ENCODE data around the gene CDKAL1.
"Not testable (repeated sequence)": the region's sequence is repeated elsewhere in the genome, so short reads cannot be mapped to it uniquely, and the experiment has no call there.

The CDKAL1 gene

GRCh38 chr6:20827798-20828197 is 293.5 kb downstream of the CDKAL1 start:
- Histone ChIP-seq H3K4me3 (ENCODE audit: low read depth, low read length) (no peak overlapping the region), H3K27me3 (ENCODE audit: insufficient read depth, low read length) (no peaks in the 10 kb centered on the region), H3K4me1 (ENCODE audit: control insufficient read depth, insufficient read depth, low read length, unreplicated experiment) (peaks cover 25% of the 10 kb centered on the region), H3K27ac (ENCODE audit: low read depth, low read length) (peak overlapping the region; percentile 68), H2AFZ (ENCODE audit: low read length, unreplicated experiment) (no peak overlapping the region), H3K79me2 (ENCODE audit: control insufficient read depth, insufficient read depth, low read length, unreplicated experiment) (no peaks in the 10 kb centered on the region), H3K36me3 (ENCODE audit: insufficient read depth, low read length) (no peaks in the 10 kb centered on the region)

DNA sequence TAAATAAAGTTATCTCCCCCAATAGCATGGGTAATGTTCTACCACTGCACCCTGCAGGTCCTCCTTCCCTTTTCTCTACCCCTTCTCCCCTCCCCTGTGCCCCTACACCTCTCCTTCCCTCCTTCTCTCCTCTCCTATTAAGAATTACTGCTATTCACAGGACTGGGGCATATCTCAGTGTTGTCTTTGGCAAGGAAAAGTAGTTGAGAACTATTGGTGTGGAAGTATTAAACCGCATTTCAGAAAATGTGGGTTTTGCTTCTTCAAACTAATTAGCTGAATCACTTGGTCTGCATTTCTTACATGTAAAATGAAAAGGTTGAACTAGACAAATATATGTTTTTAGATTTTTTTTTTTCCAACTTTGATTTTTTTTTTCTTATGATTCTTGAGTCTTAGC is 296.3 kb downstream of the CDKAL1 start:
- H3K4me3 ChIP-seq (ENCODE audit: low read depth, low read length), result no peak overlapping the region
- no peaks in the 10 kb centered on the region for H3K36me3 ChIP-seq (ENCODE audit: insufficient read depth, low read length)
- H3K27me3 ChIP-seq (ENCODE audit: insufficient read depth, low read length), result no peaks in the 10 kb centered on the region
- peaks cover 24% of the 10 kb centered on the region for H3K4me1 ChIP-seq (ENCODE audit: control insufficient read depth, insufficient read depth, low read length, unreplicated experiment)
- no peak overlapping the region for H2AFZ ChIP-seq (ENCODE audit: low read length, unreplicated experiment)
- no peak overlapping the region for H3K27ac ChIP-seq (ENCODE audit: low read depth, low read length)
- no peaks in the 10 kb centered on the region for H3K79me2 ChIP-seq (ENCODE audit: control insufficient read depth, insufficient read depth, low read length, unreplicated experiment)

DNA sequence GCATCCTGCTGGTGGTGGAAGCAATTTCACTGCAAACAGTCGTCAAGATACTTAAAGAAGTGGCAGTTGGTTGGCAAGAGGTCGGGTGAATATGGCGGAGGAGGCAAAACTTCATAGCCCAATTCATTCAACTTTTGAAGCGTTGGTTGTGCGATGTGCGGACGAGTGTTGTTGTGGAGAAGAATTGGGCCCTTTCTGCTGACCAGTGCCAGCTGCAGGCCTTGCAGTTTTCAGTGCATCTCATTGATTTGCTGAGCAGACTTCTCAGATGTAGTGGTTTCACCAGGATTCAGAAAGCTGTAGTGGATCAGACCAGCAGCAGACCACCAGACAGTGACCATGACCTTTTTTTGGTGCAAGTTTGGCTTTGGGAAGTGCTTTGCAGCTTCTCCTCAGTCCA is 297.0 kb downstream of the CDKAL1 start:
- H3K27ac ChIP-seq (ENCODE audit: low read depth, low read length); H3K79me2 ChIP-seq (ENCODE audit: control insufficient read depth, insufficient read depth, low read length, unreplicated experiment); H3K36me3 ChIP-seq (ENCODE audit: insufficient read depth, low read length); H3K4me3 ChIP-seq (ENCODE audit: low read depth, low read length); H3K27me3 ChIP-seq (ENCODE audit: insufficient read depth, low read length); H2AFZ ChIP-seq (ENCODE audit: low read length, unreplicated experiment): not testable (repeated sequence)
- peaks cover 17% of the 10 kb centered on the region for H3K4me1 ChIP-seq (ENCODE audit: control insufficient read depth, insufficient read depth, low read length, unreplicated experiment)

GRCh38 chr6:20833881-20834515 is 299.7 kb downstream of the CDKAL1 start:
- Histone ChIP-seq H3K4me3 (ENCODE audit: low read depth, low read length) (no peak overlapping the region), H3K27ac (ENCODE audit: low read depth, low read length) (no peak overlapping the region)

GRCh38 chr6:20835315-20836010 is 301.2 kb downstream of the CDKAL1 start:
- H3K4me3 ChIP-seq (ENCODE audit: low read depth, low read length), result no peak overlapping the region
- no peak overlapping the region for H3K27ac ChIP-seq (ENCODE audit: low read depth, low read length)
- no peaks in the 10 kb centered on the region for H3K27me3 ChIP-seq (ENCODE audit: insufficient read depth, low read length)
- H3K36me3 ChIP-seq (ENCODE audit: insufficient read depth, low read length), result no peaks in the 10 kb centered on the region
- H3K79me2 ChIP-seq (ENCODE audit: control insufficient read depth, insufficient read depth, low read length, unreplicated experiment), result no peaks in the 10 kb centered on the region
- H3K4me1 ChIP-seq (ENCODE audit: control insufficient read depth, insufficient read depth, low read length, unreplicated experiment), result no peaks in the 10 kb centered on the region
- no peak overlapping the region for H2AFZ ChIP-seq (ENCODE audit: low read length, unreplicated experiment)

More at GRCh38 chr6:20833881-20834515, 299.7 kb downstream of the CDKAL1 start:
- no peaks in the 10 kb centered on the region for H3K36me3 ChIP-seq (ENCODE audit: insufficient read depth, low read length)
- H3K27me3 ChIP-seq (ENCODE audit: insufficient read depth, low read length), result no peaks in the 10 kb centered on the region
- H3K79me2 ChIP-seq (ENCODE audit: control insufficient read depth, insufficient read depth, low read length, unreplicated experiment), result no peaks in the 10 kb centered on the region
- no peak overlapping the region for H2AFZ ChIP-seq (ENCODE audit: low read length, unreplicated experiment)
- H3K4me1 ChIP-seq (ENCODE audit: control insufficient read depth, insufficient read depth, low read length, unreplicated experiment), result no peaks in the 10 kb centered on the region

DNA sequence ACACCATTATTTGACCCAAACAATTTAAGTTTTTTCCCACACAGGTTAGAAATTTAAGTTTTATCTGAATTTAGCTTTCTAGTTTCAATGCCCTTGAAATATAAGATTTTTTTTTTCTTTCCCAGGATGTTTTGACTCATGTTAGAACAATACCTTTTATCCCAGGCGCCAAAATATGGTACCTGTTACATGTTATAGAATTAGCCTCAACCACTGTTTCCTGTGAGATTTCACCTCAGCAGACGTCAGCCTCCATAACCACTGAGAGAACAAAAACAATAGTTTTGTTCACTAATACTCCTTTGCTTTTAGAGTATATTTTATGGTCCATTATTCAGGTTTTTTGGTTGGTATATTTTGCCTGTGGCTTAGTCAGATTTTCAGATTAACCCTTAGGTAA is 302.9 kb downstream of the CDKAL1 start:
- no peaks in the 10 kb centered on the region for H3K79me2 ChIP-seq (ENCODE audit: control insufficient read depth, insufficient read depth, low read length, unreplicated experiment)
- H2AFZ ChIP-seq (ENCODE audit: low read length, unreplicated experiment), result no peak overlapping the region
- no peak overlapping the region for H3K4me3 ChIP-seq (ENCODE audit: low read depth, low read length)
- no peaks in the 10 kb centered on the region for H3K36me3 ChIP-seq (ENCODE audit: insufficient read depth, low read length)
- no peaks in the 10 kb centered on the region for H3K27me3 ChIP-seq (ENCODE audit: insufficient read depth, low read length)
- no peaks in the 10 kb centered on the region for H3K4me1 ChIP-seq (ENCODE audit: control insufficient read depth, insufficient read depth, low read length, unreplicated experiment)
- H3K27ac ChIP-seq (ENCODE audit: low read depth, low read length), result no peak overlapping the region

DNA sequence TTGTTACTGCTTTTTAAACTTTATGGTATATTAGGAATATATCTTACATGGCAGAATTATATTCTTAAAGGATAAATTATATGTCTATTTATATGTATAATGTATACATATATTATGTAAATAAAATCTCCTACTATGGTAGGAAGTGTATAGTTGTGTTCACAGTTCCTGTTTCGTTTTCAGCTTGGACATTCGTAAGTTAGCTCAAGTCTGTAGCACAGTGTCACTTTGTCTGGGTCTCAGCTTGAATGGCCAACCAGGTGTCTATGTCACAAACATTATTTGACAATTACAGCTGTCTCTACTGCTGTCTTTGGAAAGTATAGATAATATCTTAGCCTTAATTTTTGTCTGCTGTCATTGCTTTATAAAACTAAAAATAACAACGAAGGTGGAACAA is 303.9 kb downstream of the CDKAL1 start:
- Histone ChIP-seq H3K4me3 (ENCODE audit: low read depth, low read length) (no peak overlapping the region), H3K27ac (ENCODE audit: low read depth, low read length) (no peak overlapping the region), H3K4me1 (ENCODE audit: control insufficient read depth, insufficient read depth, low read length, unreplicated experiment) (no peaks in the 10 kb centered on the region), H2AFZ (ENCODE audit: low read length, unreplicated experiment) (no peak overlapping the region), H3K79me2 (ENCODE audit: control insufficient read depth, insufficient read depth, low read length, unreplicated experiment) (no peaks in the 10 kb centered on the region), H3K27me3 (ENCODE audit: insufficient read depth, low read length) (no peaks in the 10 kb centered on the region), H3K36me3 (ENCODE audit: insufficient read depth, low read length) (no peaks in the 10 kb centered on the region)

DNA sequence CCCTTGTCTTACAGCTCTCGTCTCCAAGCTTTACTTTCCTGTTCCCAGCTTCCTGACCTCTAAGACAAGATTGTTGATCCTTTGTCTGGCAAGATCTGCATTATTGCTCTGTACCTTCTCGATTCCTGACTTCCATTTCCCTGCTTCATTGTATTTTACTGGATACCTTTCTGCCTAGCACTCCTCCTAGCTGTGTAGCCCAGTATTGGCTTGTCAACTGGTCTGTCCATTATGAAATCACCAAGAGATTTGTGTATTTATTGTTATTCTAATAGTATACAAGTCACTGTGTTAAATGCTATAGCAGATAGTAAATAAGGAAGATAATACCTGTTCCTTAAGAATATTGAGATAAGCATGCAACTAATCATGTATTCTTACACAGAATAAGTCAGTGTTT is 305.4 kb downstream of the CDKAL1 start:
- no peak overlapping the region for H2AFZ ChIP-seq (ENCODE audit: low read length, unreplicated experiment)

DNA sequence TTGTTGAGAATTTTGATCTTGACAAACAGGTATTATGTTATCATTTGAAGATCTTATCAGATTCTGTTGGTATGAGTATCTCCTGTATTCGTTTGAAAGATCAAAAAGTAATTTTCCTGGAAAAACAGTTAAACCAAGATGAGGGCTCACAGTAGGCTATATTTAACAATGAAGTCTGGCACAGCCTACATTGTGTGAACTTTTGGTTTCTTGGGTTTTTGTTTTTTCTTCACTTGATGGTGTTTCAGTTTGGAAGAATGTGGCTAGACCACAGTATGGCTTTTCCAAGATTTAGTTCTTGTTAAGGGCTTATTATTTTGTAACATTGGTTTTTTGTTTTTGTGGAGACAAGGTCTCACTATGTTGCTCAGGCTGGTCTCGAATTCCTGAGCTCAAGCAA is 306.4 kb downstream of the CDKAL1 start:
- Histone ChIP-seq H2AFZ (ENCODE audit: low read length, unreplicated experiment) (no peak overlapping the region), H3K27ac (ENCODE audit: low read depth, low read length) (no peak overlapping the region), H3K79me2 (ENCODE audit: control insufficient read depth, insufficient read depth, low read length, unreplicated experiment) (no peaks in the 10 kb centered on the region), H3K4me3 (ENCODE audit: low read depth, low read length) (no peak overlapping the region), H3K4me1 (ENCODE audit: control insufficient read depth, insufficient read depth, low read length, unreplicated experiment) (no peaks in the 10 kb centered on the region), H3K27me3 (ENCODE audit: insufficient read depth, low read length) (no peaks in the 10 kb centered on the region), H3K36me3 (ENCODE audit: insufficient read depth, low read length) (no peaks in the 10 kb centered on the region)

More for the DNA sequence above, 305.4 kb downstream of the CDKAL1 start:
- Histone ChIP-seq H3K79me2 (ENCODE audit: control insufficient read depth, insufficient read depth, low read length, unreplicated experiment) (no peaks in the 10 kb centered on the region), H3K27ac (ENCODE audit: low read depth, low read length) (no peak overlapping the region), H3K36me3 (ENCODE audit: insufficient read depth, low read length) (no peaks in the 10 kb centered on the region), H3K4me3 (ENCODE audit: low read depth, low read length) (no peak overlapping the region), H3K4me1 (ENCODE audit: control insufficient read depth, insufficient read depth, low read length, unreplicated experiment) (no peaks in the 10 kb centered on the region), H3K27me3 (ENCODE audit: insufficient read depth, low read length) (no peaks in the 10 kb centered on the region)

- no peaks in the 10 kb centered on the region for H3K79me2 ChIP-seq (ENCODE audit: control insufficient read depth, insufficient read depth, low read length, unreplicated experiment)
- no peak overlapping the region for H3K27ac ChIP-seq (ENCODE audit: low read depth, low read length)
- H3K36me3 ChIP-seq (ENCODE audit: insufficient read depth, low read length), result no peaks in the 10 kb centered on the region
- no peak overlapping the region for H2AFZ ChIP-seq (ENCODE audit: low read length, unreplicated experiment)
- no peak overlapping the region for H3K4me3 ChIP-seq (ENCODE audit: low read depth, low read length)
- H3K4me1 ChIP-seq (ENCODE audit: control insufficient read depth, insufficient read depth, low read length, unreplicated experiment), result peaks cover 4% of the 10 kb centered on the region
- no peaks in the 10 kb centered on the region for H3K27me3 ChIP-seq (ENCODE audit: insufficient read depth, low read length)
These were observed 307.5 kb downstream of the CDKAL1 start for GRCh38 chr6:20841806-20842205.

GRCh38 chr6:20845592-20845991 is 311.3 kb downstream of the CDKAL1 start:
- Histone ChIP-seq H3K79me2 (ENCODE audit: control insufficient read depth, insufficient read depth, low read length, unreplicated experiment) (no peaks in the 10 kb centered on the region), H3K27me3 (ENCODE audit: insufficient read depth, low read length) (no peaks in the 10 kb centered on the region), H2AFZ (ENCODE audit: low read length, unreplicated experiment) (no peak overlapping the region), H3K27ac (ENCODE audit: low read depth, low read length) (no peak overlapping the region), H3K4me1 (ENCODE audit: control insufficient read depth, insufficient read depth, low read length, unreplicated experiment) (peaks cover 5% of the 10 kb centered on the region), H3K4me3 (ENCODE audit: low read depth, low read length) (no peak overlapping the region), H3K36me3 (ENCODE audit: insufficient read depth, low read length) (no peaks in the 10 kb centered on the region)

All from ACC112 (cell line).